Glomerular visceral epithelial cell (primary cell): Measurements from ENCODE around the gene PSMA2.
"Not testable (repeated sequence)": the region's sequence is repeated elsewhere in the genome, so short reads cannot be mapped to it uniquely, and the experiment has no call there.

Source experiments
- DNase-seq: peaks from one replicate; pipeline ENCODE4 v3.0.0-alpha.2; 2016; ENCODE audit errors: extremely low spot score

Gene PSMA2

GRCh38 chr7:42907316-42907715 lies 24.7 kb downstream of the PSMA2 start:
- DNase-seq: peak; percentile 22

- DNase-seq: no peak
Measured at GRCh38 chr7:42906181-42906580, 25.8 kb downstream of the PSMA2 start.

GRCh38 chr7:42902331-42902730 lies 29.6 kb downstream of the PSMA2 start:
- DNase-seq: no peak

- no peak for DNase-seq
Measured at GRCh38 chr7:42900842-42901241, 31.1 kb downstream of the PSMA2 start.

- no peak for DNase-seq
Measured at GRCh38 chr7:42893346-42894240, 38.4 kb downstream of the PSMA2 start.

- DNase-seq: no peak
Measured at GRCh38 chr7:42886893-42887505, 45.0 kb downstream of the PSMA2 start.

- no peak for DNase-seq
Measured at GRCh38 chr7:42886129-42886528, 45.8 kb downstream of the PSMA2 start.

GRCh38 chr7:42885183-42885582 lies 46.8 kb downstream of the PSMA2 start:
- DNase-seq: not testable (repeated sequence)

- DNase-seq: peak; percentile 85
Measured at GRCh38 chr7:42883950-42884349, 48.0 kb downstream of the PSMA2 start.

- no peak for DNase-seq
Measured at GRCh38 chr7:42880392-42880791, 51.6 kb downstream of the PSMA2 start.

- DNase-seq: no peak
Measured at GRCh38 chr7:42878303-42878702, 53.7 kb downstream of the PSMA2 start.

GRCh38 chr7:42877862-42878261 lies 54.1 kb downstream of the PSMA2 start:
- DNase-seq: no peak

GRCh38 chr7:42876182-42877068 lies 55.5 kb downstream of the PSMA2 start:
- DNase-seq: peak; percentile 50

GRCh38 chr7:42869131-42870020 lies 62.6 kb downstream of the PSMA2 start:
- DNase-seq: no peak

GRCh38 chr7:42868480-42868879 lies 63.5 kb downstream of the PSMA2 start:
- DNase-seq: no peak
